CD4-positive, alpha-beta T cell treated with Interleukin-12 subunit alpha and Interleukin-12 subunit beta, for 1 hour (primary cell): ENCODE data around the gene SLC35D1.
A peak's percentile ranks its signal among the peaks of the same experiment; 100 is the strongest.

ENCODE experiments used
- DNase-seq: peaks from one replicate; pipeline ENCODE4 v3.0.0-alpha.2; 2020

SLC35D1 gene

GRCh38 chr1:67043366-67043765, 10.6 kb downstream of the SLC35D1 start:
- no peak for DNase-seq

DNA sequence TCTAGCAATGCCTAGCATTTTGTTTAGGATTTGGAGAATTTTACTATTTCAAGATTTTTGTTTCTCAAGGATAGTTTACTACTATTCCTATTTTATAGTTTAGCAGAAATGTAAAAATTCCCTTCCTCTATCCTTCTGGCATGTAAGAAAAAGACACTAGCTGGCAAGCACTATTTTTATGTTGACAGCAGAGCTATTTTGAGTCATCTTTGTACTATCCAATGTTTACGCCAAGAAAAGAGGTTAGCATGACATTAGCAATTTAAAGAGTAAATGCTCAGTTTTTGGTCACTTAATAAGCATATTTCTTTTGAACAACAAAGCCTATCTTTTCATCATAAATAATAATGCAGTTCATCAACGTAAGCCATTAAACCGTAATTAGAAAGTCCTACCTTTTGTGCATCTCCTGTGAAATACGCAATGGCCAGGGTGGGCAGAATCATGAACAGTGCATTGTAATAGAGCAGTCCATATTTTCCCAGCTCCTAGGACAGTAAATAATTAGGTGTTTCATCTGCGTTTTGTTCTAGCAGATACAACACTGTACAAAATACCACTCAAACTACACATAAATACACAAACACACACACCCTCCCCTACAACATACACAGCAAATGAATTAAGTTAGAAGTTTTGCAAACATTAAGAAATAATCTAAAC, 12.0 kb downstream of the SLC35D1 start:
- no peak for DNase-seq

GRCh38 chr1:67040405-67040804, 13.5 kb downstream of the SLC35D1 start:
- DNase-seq: no peak

GRCh38 chr1:67031859-67032247, 22.1 kb downstream of the SLC35D1 start:
- no peak for DNase-seq

GRCh38 chr1:67031121-67031858, 22.7 kb downstream of the SLC35D1 start:
- no peak for DNase-seq

GRCh38 chr1:67029472-67029871, 24.5 kb downstream of the SLC35D1 start:
- no peak for DNase-seq

GRCh38 chr1:67020765-67021164, 33.2 kb downstream of the SLC35D1 start:
- DNase-seq: no peak

GRCh38 chr1:67020304-67020703, 33.6 kb downstream of the SLC35D1 start:
- no peak for DNase-seq

DNA sequence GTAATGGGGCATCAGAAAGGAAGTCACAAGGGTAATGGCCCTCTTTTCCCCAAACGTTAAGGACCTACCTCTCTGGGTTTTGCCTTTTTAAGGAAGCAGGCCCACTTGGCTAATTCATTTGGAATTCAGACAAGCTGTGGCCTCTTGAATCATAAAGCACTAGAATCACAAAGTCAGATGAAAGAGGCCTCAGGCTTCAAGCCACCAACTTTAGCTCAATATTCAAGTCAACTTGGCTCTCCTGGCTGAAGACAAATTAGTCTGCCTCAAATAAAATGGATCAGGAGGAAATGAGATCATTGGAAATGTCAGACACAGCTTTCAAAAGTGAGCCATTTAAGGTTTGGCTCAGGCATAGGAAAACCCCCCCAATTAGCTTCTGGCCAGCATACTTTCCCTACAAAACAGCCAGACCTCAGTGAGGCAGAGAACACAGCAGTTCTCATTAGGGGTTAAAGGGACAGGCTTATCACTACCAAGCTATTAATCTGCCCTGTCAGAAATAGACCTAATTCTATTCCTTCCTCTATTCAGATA, 34.3 kb downstream of the SLC35D1 start:
- DNase-seq: no peak

GRCh38 chr1:67019121-67019520, 34.8 kb downstream of the SLC35D1 start:
- DNase-seq: no peak

- no peak for DNase-seq
Observed at GRCh38 chr1:67018574-67018973, 35.4 kb downstream of the SLC35D1 start.

GRCh38 chr1:67013573-67013972, 40.4 kb downstream of the SLC35D1 start:
- no peak for DNase-seq

DNA sequence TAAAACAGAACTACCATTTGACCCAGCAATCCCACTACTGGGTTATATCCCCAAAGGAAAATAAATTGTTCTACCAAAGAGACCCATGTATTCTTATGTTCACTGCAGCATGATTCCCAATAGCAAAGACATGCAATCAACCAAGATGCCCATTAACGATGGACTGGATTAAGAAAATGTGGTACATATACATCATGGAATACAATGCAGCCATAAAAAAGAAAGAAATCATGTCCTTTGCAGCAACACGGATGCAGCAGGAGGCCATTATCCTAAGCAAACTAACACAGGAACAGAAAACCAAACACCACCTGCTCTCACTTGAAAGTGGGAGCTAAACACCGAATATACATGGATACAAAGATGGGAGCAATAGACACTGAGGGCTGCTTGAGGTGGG, 44.2 kb downstream of the SLC35D1 start:
- no peak for DNase-seq

DNA sequence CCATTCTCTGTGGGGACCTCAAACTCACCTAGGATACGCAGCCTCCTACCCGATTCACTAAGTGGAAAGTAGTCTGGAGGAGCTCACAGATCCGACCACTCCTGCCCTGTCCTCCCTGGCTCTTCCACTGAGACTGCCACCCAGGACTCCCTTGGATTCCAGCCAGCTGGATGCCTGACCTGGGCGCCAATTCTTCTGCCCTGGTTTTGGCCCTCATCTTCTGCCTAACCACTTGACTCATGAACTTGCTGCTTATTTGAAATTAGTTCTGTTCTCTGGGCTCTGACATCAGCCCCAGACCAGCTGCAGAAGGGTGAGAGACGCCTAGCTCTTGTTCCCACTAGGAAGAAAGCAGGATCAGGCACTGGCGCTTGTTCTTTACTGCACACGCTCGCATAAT, 48.9 kb downstream of the SLC35D1 start:
- DNase-seq: no peak

GRCh38 chr1:67004176-67004575, 49.8 kb downstream of the SLC35D1 start:
- DNase-seq: no peak

GRCh38 chr1:67001682-67002425, 52.1 kb downstream of the SLC35D1 start:
- DNase-seq: no peak

DNA sequence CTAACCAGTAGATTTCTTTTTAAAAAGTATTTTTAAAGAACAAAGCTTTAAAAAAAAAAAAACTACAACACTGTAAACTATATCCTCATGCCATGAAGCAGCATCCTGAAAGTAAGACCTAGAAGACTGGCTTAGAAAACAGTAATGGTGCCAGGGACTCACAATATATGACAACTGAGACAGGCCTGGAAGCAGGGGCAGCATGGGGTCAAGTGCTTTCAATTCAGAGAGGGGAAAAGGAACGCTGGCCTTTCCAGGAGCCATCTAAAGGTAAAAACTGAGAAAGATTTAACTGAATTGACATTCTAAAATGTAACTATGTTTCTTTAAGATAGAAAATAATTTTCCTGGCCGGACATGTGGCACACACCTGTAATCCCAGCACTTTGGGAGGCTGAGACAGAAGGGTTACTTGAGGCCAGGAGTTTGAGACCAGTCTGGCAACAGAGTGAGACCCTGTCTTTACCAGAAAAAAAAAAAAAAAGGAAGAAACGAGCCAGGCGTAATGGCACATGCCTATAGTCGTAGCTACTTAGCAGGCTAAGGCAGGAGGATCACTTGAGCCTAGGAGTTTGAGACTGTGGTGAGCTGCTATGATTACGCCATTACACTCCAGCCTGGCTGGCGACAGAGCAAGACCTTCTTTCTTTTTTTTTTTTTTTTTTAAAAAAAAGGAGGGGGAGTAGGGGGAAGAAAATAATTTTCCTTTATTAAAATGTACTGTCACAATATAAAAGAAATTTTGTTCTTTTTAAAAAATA, 54.1 kb downstream of the SLC35D1 start:
- DNase-seq: no peak

DNA sequence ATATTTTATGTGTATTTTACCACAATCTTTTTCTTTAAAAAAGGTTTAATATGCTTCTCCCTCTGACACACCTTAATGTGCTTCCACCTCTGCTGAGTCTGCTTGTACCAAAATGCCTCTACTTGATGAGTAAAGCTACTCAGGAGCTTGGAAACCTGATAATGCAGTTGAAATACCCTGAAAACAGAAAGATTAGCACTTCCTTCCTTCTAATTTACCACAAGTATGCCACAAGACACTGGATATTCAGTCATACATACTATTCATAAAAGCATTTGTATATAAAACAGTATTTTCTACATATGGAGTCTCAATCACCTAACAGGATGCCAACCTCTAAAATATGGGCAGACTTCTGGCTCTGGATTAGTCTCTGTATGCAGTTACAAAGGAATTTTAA, 55.0 kb downstream of the SLC35D1 start:
- DNase-seq: no peak

- DNase-seq: peak; percentile 66
Observed at GRCh38 chr1:66996018-66996682, 57.8 kb downstream of the SLC35D1 start.

- DNase-seq: no peak
Observed at GRCh38 chr1:66993076-66993475, 60.9 kb downstream of the SLC35D1 start.

DNA sequence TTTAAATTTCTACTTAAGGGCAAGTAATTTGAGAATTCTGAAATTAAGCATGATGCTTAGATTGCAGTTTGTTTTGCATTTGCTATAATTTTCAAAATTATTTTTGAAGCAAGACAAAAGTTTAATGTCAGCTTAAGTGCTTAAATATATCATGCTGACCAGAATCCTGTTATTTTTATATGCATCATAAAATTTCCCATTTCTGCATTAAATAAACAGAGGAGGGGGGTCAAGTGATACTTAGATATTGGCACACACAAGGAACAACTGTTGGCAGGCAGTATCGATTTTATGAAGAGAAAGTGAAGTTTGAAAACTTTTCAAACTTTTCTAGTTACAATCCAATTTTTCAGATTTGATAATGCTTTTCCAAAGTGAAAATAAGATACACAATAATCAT, 68.1 kb downstream of the SLC35D1 start:
- no peak for DNase-seq

DNA sequence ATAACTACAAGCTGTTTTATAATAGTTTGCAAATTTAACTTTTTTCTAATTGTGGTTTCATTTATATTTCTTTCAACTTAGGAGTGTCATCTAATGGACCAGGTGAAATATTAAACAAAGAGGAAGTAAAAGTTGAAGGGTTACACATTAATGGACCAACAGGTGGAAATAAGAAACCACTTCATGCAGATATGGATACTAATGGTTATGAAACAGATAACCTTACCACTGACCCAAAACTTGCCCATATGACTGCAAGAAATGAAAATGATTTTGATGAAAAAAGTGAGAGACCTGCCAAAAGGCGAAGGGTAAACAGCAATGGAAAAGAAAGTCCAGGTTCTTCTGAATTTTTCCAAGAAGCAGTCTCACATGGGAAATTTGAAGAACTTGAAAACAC, 69.5 kb downstream of the SLC35D1 start:
- no peak for DNase-seq
